HCT116 (cell line): Measurements from ENCODE around the gene GAL. TPM values are rescaled to one million over a fixed set of nuclear protein-coding genes. Genes with fewer than 3 reads are reported as not detected.

Experiments used
- ATAC-seq: fragments of 200-7000 bp; cut with Tn5 transposase; 2 replicates; pipeline ENCODE4 v1.9.1; 2020; ENCODE audit warnings: mild to moderate bottlenecking, moderate library complexity
- BruUV-seq: library from RNA; stranded (reverse); fragments of 400-500 nt; replicated peaks from 2 replicates; lab custom pipeline; 2021; lab: Mats Ljungman, UMichigan
- CTCF ChIA-PET: fragments of 300-600 bp; sonication (Branson Sonifier 250); formaldehyde crosslinking; loops from one replicate; lab custom pipeline; 2021; ENCODE audit warnings: antibody characterized with exemption; lab: Charles Lee
- POLR2A ChIA-PET: fragments of 300-600, 350-600 bp; sonication (Branson Sonifier 250); formaldehyde crosslinking; loops from one replicate; lab custom pipeline; 2021; ENCODE audit warnings: antibody characterized with exemption; lab: Charles Lee
- RAD21 ChIA-PET, 2 experiments: fragments of 300-600 bp; sonication (Branson Sonifier 250); formaldehyde crosslinking; loops; one replicate each; lab custom pipeline; 2023; ENCODE audit warnings: low total read pairs in 2 of 2; ENCODE audit not compliant: uncharacterized antibody in 2 of 2, unreplicated experiment in 2 of 2, low non-redundant PET in 1 of 2; lab: Charles Lee
- DNase-seq: peaks from one replicate; pipeline ENCODE4 v3.0.0-alpha.2; 2010; ENCODE audit warnings: low read depth, low spot score
- H2AFZ ChIP-seq: fragments of 200-600 bp; shearing (Covaris generic), sonication (generic); 2 replicates; pipeline ENCODE4 v1.6.1; 2017; ENCODE audit warnings: low read depth, mixed run types, mixed read lengths, antibody characterized with exemption, low read length; ENCODE audit not compliant: poor library complexity, severe bottlenecking
- H3K27ac ChIP-seq: 2 replicates; pipeline ENCODE4 v1.5.1; 2012; ENCODE audit warnings: low read depth, low read length
- H3K27me3 ChIP-seq: fragments of 200-600 bp; sonication (generic); 2 replicates; pipeline ENCODE4 v1.6.1; 2016; ENCODE audit warnings: mixed run types, low read length, mixed read lengths; ENCODE audit not compliant: insufficient read depth
- H3K36me3 ChIP-seq, 2 experiments: fragments of 200-500 bp in 1 of 2; fragments of 200-600 bp in 1 of 2; sonication (Bioruptor generic) in 1 of 2; sonication (generic) in 1 of 2; 2 replicates each; pipeline versions ENCODE4 v1.5.1 to v1.6.1; 2014 to 2016; ENCODE audit warnings: low read length in 2 of 2, inconsistent platforms in 1 of 2, mixed read lengths in 1 of 2, mixed run types in 1 of 2; ENCODE audit not compliant: insufficient read depth in 2 of 2, control insufficient read depth in 1 of 2
- H3K4me1 ChIP-seq, 2 experiments: fragments of 200-600 bp in 1 of 2; sonication (generic) in 1 of 2; 2 replicates each; pipeline versions ENCODE4 v1.5.1 to v1.6.1; 2012 to 2017; ENCODE audit warnings: low read length in 2 of 2, inconsistent platforms in 1 of 2, mild to moderate bottlenecking in 1 of 2, mixed read lengths in 1 of 2, mixed run types in 1 of 2, moderate library complexity in 1 of 2; ENCODE audit not compliant: insufficient read depth in 2 of 2, control insufficient read depth in 1 of 2
- H3K4me2 ChIP-seq: fragments of 200-600 bp; sonication (generic); 2 replicates; pipeline ENCODE4 v1.6.1; 2017; ENCODE audit warnings: mixed run types, low read length, mixed read lengths
- H3K4me3 ChIP-seq, 2 experiments: fragments of 200-600 bp in 1 of 2; sonication (generic) in 1 of 2; replicated peaks in 1 of 2; 2 replicates each; pipeline ENCODE4 v1.5.1; 2011 to 2016; ENCODE audit warnings: low read length in 2 of 2, control low read depth in 1 of 2, low read depth in 1 of 2, mild to moderate bottlenecking in 1 of 2, mixed read lengths in 1 of 2, mixed run types in 1 of 2
- H3K79me2 ChIP-seq: fragments of 200-600 bp; sonication (generic); 2 replicates; pipeline ENCODE4 v1.6.1; 2017; ENCODE audit warnings: mild to moderate bottlenecking, mixed run types, low read length, moderate library complexity, mixed read lengths; ENCODE audit not compliant: insufficient read depth
- H3K9ac ChIP-seq: fragments of 200-600 bp; sonication (generic); 2 replicates; pipeline ENCODE4 v1.6.1; 2016; ENCODE audit warnings: low read length, mixed read lengths
- H3K9me2 ChIP-seq: fragments of 200-600 bp; sonication (generic), shearing (Covaris generic); 2 replicates; pipeline ENCODE4 v1.6.1; 2017; ENCODE audit warnings: mixed run types, mild to moderate bottlenecking, moderate library complexity; ENCODE audit not compliant: insufficient read depth
- H3K9me3 ChIP-seq, 2 experiments: fragments of 200-500 bp in 1 of 2; fragments of 200-600 bp in 1 of 2; sonication (Bioruptor generic) in 1 of 2; sonication (generic) in 1 of 2; 2 replicates each; pipeline ENCODE4 v1.6.1; 2014 to 2017; ENCODE audit warnings: low read length in 2 of 2, mixed read lengths in 2 of 2, inconsistent platforms in 1 of 2, low read depth in 1 of 2, mild to moderate bottlenecking in 1 of 2, mixed run types in 1 of 2, moderate library complexity in 1 of 2; ENCODE audit not compliant: control insufficient read depth in 1 of 2, insufficient read depth in 1 of 2
- H4K20me1 ChIP-seq: fragments of 200-600 bp; sonication (generic), shearing (Covaris generic); 2 replicates; pipeline ENCODE4 v1.6.1; 2017; ENCODE audit warnings: mixed run types, mild to moderate bottlenecking, moderate library complexity; ENCODE audit not compliant: insufficient read depth
- ATF3 ChIP-seq: IDR thresholded peaks from 2 replicates; pipeline ENCODE4 v1.6.1; 2012
- CEBPB ChIP-seq: IDR thresholded peaks from 2 replicates; pipeline ENCODE4 v1.6.1; 2012; ENCODE audit warnings: low read depth
- CTCF ChIP-seq, 3 experiments: fragments of 200-600 bp in 1 of 3; sonication (generic) in 1 of 3; IDR thresholded peaks in 2 of 3; conservative IDR thresholded peaks in 1 of 3; 2 replicates each; pipeline ENCODE4 v1.5.1; 2012 to 2017; ENCODE audit warnings: low read depth in 2 of 3, low read length in 2 of 3, antibody characterized with exemption in 1 of 3, borderline replicate concordance in 1 of 3, control low read depth in 1 of 3, mild to moderate bottlenecking in 1 of 3, mixed read lengths in 1 of 3, mixed run types in 1 of 3, moderate library complexity in 1 of 3; ENCODE audit not compliant: insufficient read depth in 1 of 3
- EGR1 ChIP-seq: IDR thresholded peaks from 2 replicates; pipeline ENCODE4 v1.6.1; 2012; ENCODE audit warnings: low read depth
- EZH2 ChIP-seq: fragments of 200-600 bp; sonication (generic); IDR thresholded peaks from 2 replicates; pipeline ENCODE4 v1.6.1; 2017; ENCODE audit warnings: antibody characterized with exemption, mixed run types
- EZH2phosphoT487 ChIP-seq: fragments of 200-600 bp; IDR thresholded peaks from 2 replicates; pipeline ENCODE4 v1.6.1; 2018; ENCODE audit warnings: antibody characterized with exemption, borderline replicate concordance
- FOSL1 ChIP-seq: IDR thresholded peaks from 2 replicates; pipeline ENCODE4 v1.6.1; 2012; ENCODE audit warnings: low read depth
- JUND ChIP-seq: IDR thresholded peaks from 2 replicates; pipeline ENCODE4 v1.6.1; 2012
- MAX ChIP-seq: IDR thresholded peaks from 2 replicates; pipeline ENCODE4 v1.6.1; 2012
- POLR2A ChIP-seq: IDR thresholded peaks from 2 replicates; pipeline ENCODE4 v1.7.0; 2011; ENCODE audit warnings: borderline replicate concordance; ENCODE audit not compliant: insufficient read depth, insufficient read length; ENCODE audit errors: extremely low read depth
- POLR2AphosphoS5 ChIP-seq: IDR thresholded peaks from 2 replicates; pipeline ENCODE4 v1.6.1; 2011; ENCODE audit warnings: mild to moderate bottlenecking, low read depth, low read length, moderate library complexity
- SIN3A ChIP-seq: IDR thresholded peaks from 2 replicates; pipeline ENCODE4 v1.6.1; 2012; ENCODE audit warnings: low read depth
- TCF7L2 ChIP-seq: IDR thresholded peaks from 2 replicates; pipeline ENCODE4 v1.7.0; 2011; ENCODE audit warnings: borderline replicate concordance, inconsistent platforms; ENCODE audit not compliant: insufficient read depth, insufficient read length; ENCODE audit errors: extremely low read depth
- ZNF274 ChIP-seq: fragments of 200-500 bp; sonication (Bioruptor generic); IDR thresholded peaks from 2 replicates; pipeline ENCODE4 v1.6.1; 2014; ENCODE audit warnings: mild to moderate bottlenecking, low read depth, low read length, inconsistent platforms
- intact Hi-C: fragments of 100-400 bp; cut with micrococcal nuclease; formaldehyde crosslinking; loops from 2 replicates; pipeline ENCODE4 v1.10.0; 2022
- total RNA-seq: library from RNA; stranded (reverse); gene quantifications from one replicate; pipeline ENCODE4 v1.2.1, GENCODE V29; 2021; ENCODE audit not compliant: unreplicated experiment

The GAL gene
- total RNA-seq, 1 experiment from 2014 or later = 83.1 TPM

GRCh38 chr11:68735125-68735524, 50.8 kb downstream of the GAL start:
- CTCF ChIA-PET = no interaction called here
- Histone ChIP-seq H3K4me2 (no peak overlapping the region), H3K27me3 (no peaks in the 10 kb centered on the region), H3K36me3 (no peaks in the 10 kb centered on the region), H3K4me3 (no peak overlapping the region), H3K9ac (no peak overlapping the region), H3K27ac (no peak overlapping the region), H3K9me2 (no peaks in the 10 kb centered on the region), H3K4me1 (no peaks in the 10 kb centered on the region), H4K20me1 (no peaks in the 10 kb centered on the region), H2AFZ (no peak overlapping the region), H3K79me2 (no peaks in the 10 kb centered on the region), H3K9me3 (no peaks in the 10 kb centered on the region)
- intact Hi-C loops = no loop called here
- POLR2A ChIA-PET = no interaction called here
- RAD21 ChIA-PET = no interaction called here
- ATAC-seq (no peak), DNase-seq (no peak)
- no TSS peak for BruUV-seq
- no peak for TF ChIP-seq FOSL1
- TF ChIP-seq CEBPB = no peak
- no peak for TF ChIP-seq CTCF (IDR thresholded peaks at IDR 0.05 in 2 of 3, conservative IDR thresholded peaks at IDR 0.05 in 1 of 3; ENCODE audit: borderline replicate concordance in 1 of 3, insufficient read depth in 1 of 3, low read depth in 2 of 3, low read length in 2 of 3)
- no peak for TF ChIP-seq JUND
- no peak for TF ChIP-seq TCF7L2
- no peak for TF ChIP-seq POLR2A
- no peak for TF ChIP-seq EZH2phosphoT487
- TF ChIP-seq POLR2AphosphoS5 = no peak
- TF ChIP-seq ZNF274 = no peak
- no peak for TF ChIP-seq MAX
- no peak for TF ChIP-seq SIN3A
- TF ChIP-seq ATF3 = no peak
- TF ChIP-seq EGR1 = no peak
- no peak for TF ChIP-seq EZH2
